ENCODE results near the gene C18orf32.
A peak's percentile ranks its signal among the peaks of the same experiment; 100 is the strongest.
"Not testable (repeated sequence)": the region's sequence is repeated elsewhere in the genome, so short reads cannot be mapped to it uniquely, and the experiment has no call there.

The C18orf32 gene

GRCh38 chr18:49486953-49487710, at the start of gene C18orf32:
Gene C18orf32, minus strand, starts transcription at chr18:49487234. Its CDS starts 3,486 bp downstream, at chr18:49483748.
- DNase-seq: peak; percentile 89

GRCh38 chr18:49534846-49535601, 48.0 kb upstream of the C18orf32 start:
- no peak for DNase-seq

- DNase-seq: no peak
Measured at GRCh38 chr18:49531678-49532153, 44.7 kb upstream of the C18orf32 start.

GRCh38 chr18:49529596-49529995, 42.6 kb upstream of the C18orf32 start:
- no peak for DNase-seq

GRCh38 chr18:49527631-49528327, 40.7 kb upstream of the C18orf32 start:
- DNase-seq: no peak

- DNase-seq: no peak
Measured at GRCh38 chr18:49525981-49526380, 38.9 kb upstream of the C18orf32 start.

- no peak for DNase-seq
Measured at GRCh38 chr18:49524951-49525350, 37.9 kb upstream of the C18orf32 start.

- no peak for DNase-seq
Measured at GRCh38 chr18:49524349-49524748, 37.3 kb upstream of the C18orf32 start.

GRCh38 chr18:49523580-49524093, 36.6 kb upstream of the C18orf32 start:
- not testable (repeated sequence) for DNase-seq

- no peak for DNase-seq
Measured at GRCh38 chr18:49521216-49521835, 34.3 kb upstream of the C18orf32 start.

- no peak for DNase-seq
Measured at GRCh38 chr18:49520661-49521145, 33.7 kb upstream of the C18orf32 start.

- no peak for DNase-seq
Measured at GRCh38 chr18:49519101-49519971, 32.3 kb upstream of the C18orf32 start.

GRCh38 chr18:49517483-49517882, 30.4 kb upstream of the C18orf32 start:
- DNase-seq: no peak

- DNase-seq: no peak
Measured at GRCh38 chr18:49515516-49515915, 28.5 kb upstream of the C18orf32 start.

GRCh38 chr18:49515003-49515402, 28.0 kb upstream of the C18orf32 start:
- DNase-seq: not testable (repeated sequence)

- no peak for DNase-seq
Measured at GRCh38 chr18:49514577-49514976, 27.5 kb upstream of the C18orf32 start.

- DNase-seq: not testable (repeated sequence)
Measured at GRCh38 chr18:49512876-49513275, 25.8 kb upstream of the C18orf32 start.

- no peak for DNase-seq
Measured at GRCh38 chr18:49510393-49511115, 23.5 kb upstream of the C18orf32 start.

- DNase-seq: not testable (repeated sequence)
Measured at GRCh38 chr18:49506438-49506837, 19.4 kb upstream of the C18orf32 start.

- no peak for DNase-seq
Measured at GRCh38 chr18:49503931-49504330, 16.9 kb upstream of the C18orf32 start.

Measured in GDM1 (cell line).